Left renal cortex interstitium (tissue), 4 donors: ENCODE results near the gene RNF215. TPM values are rescaled to one million over a fixed set of nuclear protein-coding genes. Genes with fewer than 3 reads are reported as not detected.
"Not testable (repeated sequence)": the region's sequence is repeated elsewhere in the genome, so short reads cannot be mapped to it uniquely, and the experiment has no call there.

Experiments
- DNase-seq, 4 donors: peaks; one replicate each; pipeline ENCODE4 v3.0.0-alpha.2; 2013; ENCODE audit warnings: low read depth in 4 of 4, low spot score in 2 of 4, missing footprints in 1 of 4
- polyA plus RNA-seq, 4 donors: library from polyadenylated mRNA; unstranded; fragments of 120-200 nt; gene quantifications; one replicate each; pipeline ENCODE4 v1.2.1, GENCODE V29; 2013; ENCODE audit not compliant: insufficient read length in 4 of 4

RNF215 gene
- polyA plus RNA-seq, 4 donors: 18.3 to 26.3 (median 24.7) TPM

- DNase-seq: no peak
These were observed 34.7 kb upstream of the RNF215 start for GRCh38 chr22:30421695-30422480.

DNA sequence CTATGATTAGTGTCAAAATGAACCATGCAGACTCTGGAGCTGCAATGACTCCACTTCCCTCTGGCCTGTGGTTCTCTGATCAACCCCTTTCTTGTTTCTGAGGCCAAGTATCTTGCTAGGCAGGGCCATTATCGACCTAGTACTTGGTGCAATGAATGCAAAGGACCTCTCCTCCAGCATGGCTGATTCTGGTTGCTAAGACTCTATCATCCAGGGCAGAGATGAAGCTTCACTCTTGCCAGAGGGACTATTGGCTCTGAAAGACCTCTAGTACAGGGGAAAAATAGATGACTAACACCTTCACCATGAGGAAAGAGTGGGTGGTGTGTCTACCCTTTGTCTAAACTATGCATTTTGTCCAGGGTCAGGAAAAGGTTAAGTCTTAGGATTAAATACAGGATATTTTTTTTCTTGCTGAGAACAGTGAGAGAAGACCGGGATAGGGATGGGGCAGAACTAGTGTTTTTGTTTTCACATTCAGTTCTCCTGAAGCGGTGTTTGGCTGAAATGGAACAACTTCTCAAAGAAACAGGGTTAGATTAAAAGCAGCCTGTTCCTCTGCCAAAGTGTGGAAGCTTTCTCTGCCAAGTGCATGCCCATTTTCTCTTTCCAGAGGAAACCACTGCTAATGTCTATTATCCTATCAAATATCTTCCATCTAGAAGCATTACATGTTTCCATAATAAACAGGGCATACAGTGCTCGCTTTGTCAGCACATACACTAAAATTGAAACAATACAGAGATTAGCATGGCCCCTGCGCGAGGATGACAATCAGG is 33.3 kb upstream of the RNF215 start:
- no peak for DNase-seq

- DNase-seq: no peak
These were observed 29.6 kb upstream of the RNF215 start for GRCh38 chr22:30416837-30417236.

GRCh38 chr22:30416403-30416802 is 29.2 kb upstream of the RNF215 start:
- no peak for DNase-seq

DNA sequence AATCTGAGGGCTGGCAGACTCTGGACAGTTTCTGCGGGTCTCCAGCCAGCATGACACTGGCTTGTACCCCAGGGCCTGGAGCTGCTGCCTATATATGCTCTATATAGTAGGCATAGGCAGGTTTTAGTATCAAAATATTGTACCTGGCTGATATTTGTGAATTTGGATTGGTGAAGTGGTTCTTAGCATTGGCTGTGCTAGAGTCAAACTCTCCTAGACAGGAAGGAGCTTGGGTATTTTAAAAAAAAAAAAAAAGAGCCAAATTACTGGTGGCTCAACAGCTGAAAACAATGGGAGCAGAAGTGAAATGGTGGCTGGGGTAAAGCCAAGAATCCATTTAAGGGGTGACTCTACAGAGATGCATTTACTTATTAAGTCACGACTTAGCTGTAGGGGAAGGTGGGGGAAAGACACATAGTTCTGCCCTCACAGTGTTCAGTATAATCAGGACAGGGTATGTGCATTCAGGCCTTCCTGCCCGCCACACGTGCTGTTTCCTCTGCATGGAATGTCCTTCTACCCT is 27.4 kb upstream of the RNF215 start:
- DNase-seq: no peak

DNA sequence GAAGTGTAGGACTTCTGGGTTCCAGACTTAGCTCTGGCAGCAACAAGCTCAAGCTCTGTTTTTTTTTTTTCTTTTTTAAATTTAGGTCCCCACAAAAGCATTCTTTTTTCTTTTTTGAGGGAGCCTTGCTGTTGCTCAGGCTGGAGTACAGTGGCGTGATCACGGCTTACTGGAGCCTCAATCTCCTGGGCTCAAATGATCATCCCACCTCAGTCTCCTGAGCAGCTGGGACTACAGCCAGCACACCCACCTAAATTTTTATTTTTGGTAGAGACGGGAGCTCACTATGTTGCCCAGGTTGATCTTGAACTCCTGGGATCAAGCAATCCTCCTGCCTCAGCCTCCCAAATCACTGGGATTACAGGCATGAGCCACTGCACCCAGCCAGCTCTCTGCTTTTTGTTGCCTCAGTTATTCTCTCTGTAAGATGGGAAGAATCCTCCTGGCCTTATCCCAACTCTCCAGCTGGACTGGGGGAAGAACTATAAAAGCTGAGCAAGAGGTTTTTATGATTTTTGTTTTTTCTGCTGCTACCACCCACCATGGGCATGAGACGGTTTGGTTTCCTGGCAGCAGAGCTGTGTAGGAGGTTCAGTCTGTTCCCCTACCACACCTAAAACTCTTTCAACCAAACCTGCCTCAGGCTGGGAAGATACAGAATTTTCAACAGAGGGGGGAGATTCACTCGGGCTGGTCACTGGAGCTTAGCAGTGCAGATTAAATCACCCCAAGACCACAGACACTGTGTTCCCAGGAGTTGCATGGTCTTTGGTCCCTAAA is 26.7 kb upstream of the RNF215 start:
- DNase-seq: no peak

GRCh38 chr22:30413001-30413400 is 25.8 kb upstream of the RNF215 start:
- DNase-seq: no peak

GRCh38 chr22:30411780-30412179 is 24.6 kb upstream of the RNF215 start:
- DNase-seq: no peak

DNA sequence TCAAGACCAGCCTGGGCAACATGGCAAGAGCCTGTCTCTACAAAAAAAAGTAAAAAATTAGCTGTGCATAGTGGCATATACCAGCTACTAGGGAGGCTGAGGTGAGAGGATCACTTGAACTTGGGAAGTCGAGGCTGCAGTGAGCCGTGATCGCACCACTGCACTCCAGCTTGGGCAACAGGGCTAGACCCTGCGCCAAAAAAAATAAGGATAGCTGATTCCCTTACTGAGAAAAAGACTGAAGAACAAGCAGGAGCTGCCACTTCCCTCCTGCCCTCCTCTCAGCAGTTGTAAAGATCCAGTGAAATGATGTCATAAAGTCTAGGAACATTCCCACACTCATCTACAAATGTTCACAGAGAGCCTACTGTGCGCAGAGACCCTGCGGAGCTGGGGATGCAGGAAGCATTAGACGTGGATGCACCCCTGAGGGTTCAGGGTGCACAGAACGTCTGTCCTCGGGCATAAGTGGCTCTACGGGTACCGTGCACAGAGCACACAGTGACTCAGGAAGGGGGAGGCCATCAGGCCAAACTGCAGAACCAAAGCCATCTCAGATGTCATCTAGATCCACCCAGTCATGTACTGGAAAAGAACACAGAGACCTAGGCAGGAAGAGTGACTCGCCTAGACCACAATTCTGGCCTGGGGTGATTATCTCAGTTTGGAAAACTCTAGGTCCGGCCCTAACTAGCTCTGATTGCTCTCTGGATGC is 21.3 kb upstream of the RNF215 start:
- DNase-seq: no peak

GRCh38 chr22:30406400-30406799 is 19.2 kb upstream of the RNF215 start:
- no peak for DNase-seq

DNA sequence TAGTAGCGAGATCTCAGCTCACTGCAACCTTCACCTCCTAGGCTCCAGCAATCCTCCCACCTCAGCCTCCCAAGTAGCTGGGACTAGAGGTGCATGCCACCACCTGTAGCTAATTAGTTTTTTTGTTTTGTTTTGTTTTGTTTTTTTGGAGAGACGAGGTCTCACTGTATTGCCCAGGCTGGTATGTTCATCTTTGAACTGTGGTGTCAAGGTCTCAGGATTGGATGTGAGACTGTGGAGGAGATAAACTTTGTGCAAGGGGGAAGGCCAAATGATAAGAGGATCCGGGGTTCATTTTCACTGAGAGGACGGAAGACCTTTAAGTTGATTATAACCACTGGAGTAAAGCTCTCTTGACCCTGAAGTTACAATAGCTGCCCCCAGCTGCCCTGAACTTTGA is 18.5 kb upstream of the RNF215 start:
- no peak for DNase-seq

DNA sequence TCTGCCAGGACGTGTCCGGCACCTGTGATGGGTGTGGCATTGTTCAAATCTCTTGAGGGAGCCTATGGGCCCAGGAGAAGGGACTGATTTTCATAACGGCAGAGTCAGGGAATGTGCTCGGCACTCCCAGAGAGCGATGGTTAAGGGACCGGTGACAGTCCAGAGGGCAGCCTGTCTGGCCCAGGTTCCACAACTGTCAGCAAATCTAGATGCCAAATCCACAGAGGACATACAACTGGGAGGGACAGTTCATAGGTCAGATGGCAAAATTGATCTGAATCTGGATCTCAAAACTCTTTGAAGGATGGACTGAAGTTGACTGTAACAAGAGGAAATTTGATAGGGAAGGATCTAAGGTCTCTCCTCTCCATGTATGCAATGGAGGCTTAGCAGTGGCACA is 17.1 kb upstream of the RNF215 start:
- DNase-seq: no peak

GRCh38 chr22:30402766-30403104 is 15.5 kb upstream of the RNF215 start:
- not testable (repeated sequence) for DNase-seq

- DNase-seq: no peak
These were observed 15.0 kb upstream of the RNF215 start for GRCh38 chr22:30402028-30402765.

DNA sequence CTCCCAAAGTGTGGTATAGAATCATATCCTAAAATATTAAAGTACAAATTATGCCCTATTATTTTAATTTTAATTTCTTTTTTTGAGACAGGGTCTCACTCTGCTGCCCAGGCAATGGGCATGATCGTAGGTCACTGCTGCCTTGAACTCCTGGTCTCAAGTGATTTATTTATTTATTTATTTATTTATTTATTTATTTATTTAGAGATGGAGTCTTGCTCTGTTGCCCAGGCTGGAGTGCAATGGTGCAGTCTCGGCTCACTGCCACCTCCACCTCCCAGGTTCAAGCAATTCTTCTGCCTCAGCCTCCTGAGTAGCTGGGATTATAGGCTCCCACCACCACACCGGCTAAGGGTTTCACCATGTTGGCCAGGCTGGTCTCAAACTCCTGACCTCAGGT is 13.8 kb upstream of the RNF215 start:
- DNase-seq: not testable (repeated sequence)

DNA sequence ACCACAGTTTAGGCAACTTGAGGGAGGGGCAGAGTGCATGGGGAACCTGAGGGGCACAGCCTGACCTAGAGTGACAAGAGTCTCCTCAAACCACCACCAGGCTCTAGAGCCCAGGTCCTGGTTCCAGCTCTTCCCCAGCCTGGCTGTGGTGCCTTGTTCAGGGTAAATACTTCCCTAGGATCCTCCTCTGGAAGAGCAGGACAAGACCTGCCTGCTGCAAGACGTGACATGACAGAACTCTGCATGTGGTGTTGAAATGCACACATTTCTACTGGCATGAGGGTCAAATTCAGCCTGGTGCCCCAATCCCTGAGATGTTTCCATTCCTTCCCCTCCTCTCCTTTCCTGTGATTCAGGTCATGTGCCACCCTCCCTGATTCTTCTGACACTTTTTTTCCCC is 12.9 kb upstream of the RNF215 start:
- DNase-seq: no peak

DNA sequence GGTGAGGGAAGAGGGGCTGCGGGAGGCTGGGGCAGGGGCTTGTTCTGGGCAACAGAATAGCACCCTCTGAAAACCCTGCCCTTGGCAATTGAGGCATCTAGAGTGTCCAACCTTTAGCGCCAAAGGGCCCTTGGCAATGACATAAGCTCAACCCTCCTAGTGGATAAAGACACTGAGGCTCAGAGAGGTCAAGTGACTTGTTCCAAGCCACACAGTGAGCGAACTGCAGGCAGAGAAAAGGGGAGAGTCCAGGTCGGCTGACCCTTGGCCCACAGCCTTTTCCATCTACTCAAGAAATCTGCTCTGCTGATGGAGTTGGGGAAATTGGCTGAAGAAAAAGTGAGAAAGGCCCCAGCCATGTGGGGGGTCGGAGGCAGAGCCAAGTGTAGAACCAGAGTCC is 12.5 kb upstream of the RNF215 start:
- DNase-seq: no peak

DNA sequence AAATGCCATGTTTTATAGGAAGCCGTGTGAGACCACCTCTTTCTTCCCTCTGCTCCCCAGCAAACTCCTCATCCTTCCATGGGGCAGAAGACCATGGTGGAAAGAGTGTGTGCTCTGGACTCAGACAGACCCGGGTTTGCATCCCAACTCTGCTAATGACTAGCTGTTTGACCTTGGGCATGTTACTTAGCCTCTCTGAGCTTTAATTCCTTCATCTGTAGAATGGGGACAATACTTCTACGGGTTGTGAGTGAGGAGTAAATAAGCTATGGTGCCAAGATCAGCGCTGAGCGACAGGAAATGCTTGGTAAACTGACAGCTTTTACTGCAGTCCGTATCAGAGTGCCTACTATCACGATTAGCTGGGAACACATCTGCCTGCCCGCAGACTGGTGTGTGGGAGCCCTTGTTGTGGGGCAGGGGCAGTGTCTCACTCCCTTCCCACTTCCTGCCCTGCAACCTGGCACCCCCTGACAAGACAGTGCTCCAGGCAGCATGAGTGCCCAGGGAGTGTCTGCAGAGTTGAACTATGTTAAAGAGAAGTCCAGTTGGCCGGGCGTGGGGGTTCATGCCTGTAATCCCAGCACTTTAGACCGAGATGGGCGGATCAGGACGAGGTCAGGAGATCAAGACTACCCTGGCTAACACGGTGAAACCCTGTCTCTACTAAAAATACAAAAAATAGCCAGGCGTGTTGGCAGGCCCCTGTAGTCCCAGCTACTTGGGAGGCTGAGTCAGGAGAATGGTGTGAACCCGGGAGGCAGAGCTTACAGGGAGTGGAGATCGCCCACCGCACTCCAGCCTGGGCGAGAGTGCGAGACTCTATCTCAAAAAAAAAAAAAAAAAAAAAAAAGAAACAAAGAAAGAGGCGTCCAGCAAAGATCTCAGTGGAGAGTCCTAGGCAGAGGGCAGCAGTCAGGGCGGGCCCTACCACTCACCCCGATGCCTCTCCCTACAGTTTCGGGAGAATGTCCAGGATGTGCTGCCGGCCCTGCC is 11.8 kb upstream of the RNF215 start:
- DNase-seq: no peak
